Ovary (tissue), 9 donors: ENCODE data around the gene MAP1B. TPM values are rescaled to one million over a fixed set of nuclear protein-coding genes. Genes with fewer than 3 reads are reported as not detected.

Experiments used
- DNase-seq, 5 donors: peaks; one replicate each; pipeline ENCODE4 v3.0.0-alpha.2; 2019 to 2020
- H3K27ac ChIP-seq, 2 donors: fragments of 200-600 bp; one replicate each; pipeline versions ENCODE4 v1.5.1 to v1.8.0; 2019 to 2022
- H3K27me3 ChIP-seq: fragments of 200-600 bp; one replicate; pipeline ENCODE4 v1.8.0; 2022
- H3K36me3 ChIP-seq: fragments of 200-600 bp; sonication (generic); one replicate; pipeline ENCODE4 v1.5.1; 2019
- H3K4me1 ChIP-seq: one replicate; pipeline ENCODE4 v1.8.1; 2013; ENCODE audit warnings: mild to moderate bottlenecking, moderate library complexity; ENCODE audit not compliant: insufficient read depth
- H3K4me3 ChIP-seq: fragments of 200-600 bp; sonication (generic); one replicate; pipeline ENCODE4 v1.5.1; 2017
- H3K9me3 ChIP-seq, 2 donors: fragments of 200-600 bp in 1 of 2; sonication (generic) in 1 of 2; one replicate each; pipeline versions ENCODE4 v1.5.1 to v1.8.1; 2013 to 2019; ENCODE audit warnings: mild to moderate bottlenecking in 1 of 2, moderate library complexity in 1 of 2
- CTCF ChIP-seq, 3 donors: fragments of 450-650 bp in 2 of 3; fragments of 200-600 bp in 1 of 3; IDR thresholded peaks; one replicate each; pipeline versions ENCODE4 v1.5.1 to v1.8.0; 2016 to 2022; ENCODE audit warnings: antibody characterized with exemption in 3 of 3, mild to moderate bottlenecking in 1 of 3
- EP300 ChIP-seq: sonication (generic); formaldehyde crosslinking; IDR thresholded peaks from one replicate; pipeline ENCODE4 v1.6.1; 2017; ENCODE audit warnings: antibody characterized with exemption
- POLR2A ChIP-seq: fragments of 450-650 bp; IDR thresholded peaks from one replicate; pipeline ENCODE4 v1.6.1; 2017; ENCODE audit warnings: antibody characterized with exemption, mild to moderate bottlenecking, moderate library complexity
- WGBS, 3 donors: extraction: QIAGEN DNeasy Blood & Tissue Kit in 1 of 3; methylation state at CpG; one replicate each; pipeline versions ENCODE4 v1.1.5 to v1.1.7; 2013 to 2017; 5-methylcytosine and 5-hydroxymethylcytosine counted together
- intact Hi-C, 4 donors: fragments of 100-400 bp; cut with DNase I; formaldehyde crosslinking; loops; one replicate each; pipeline versions ENCODE4 v1.11.0 to v1.15.1; 2022 to 2023
- polyA plus RNA-seq, 2 donors: library from polyadenylated mRNA; stranded (reverse); fragments of 200-250 nt in 1 of 2; fragments of 350-450 nt in 1 of 2; fragmentation: Illumina TruSeq in 1 of 2; extraction: RNeasy Lipid Tissue Mini Kit (QIAGEN cat#74804) in 1 of 2; gene quantifications; one replicate each; pipeline ENCODE4 v1.2.3, GENCODE V29; 2013 to 2014
- total RNA-seq, 7 donors: library from RNA; depleted of rRNA in 2 of 7; stranded (reverse); fragments of >200 nt in 2 of 7; fragmentation: NEBNext Ultra II Directional in 3 of 7; extraction: Animal tissue kit (Norgen Biotek cat#: 25700) in 3 of 7; gene quantifications; one replicate each; pipeline versions ENCODE4 v1.1.0 to v1.2.4, GENCODE V29; 2016 to 2023
- donor health status: DM: no; HTN: no; CAD: no; lungs with moderate emphysema.
- donor health status: DM: no; HTN: no; CAD: no.
- donor health status: Bipolar disorder and iron deficiency.
- donor health status: DM: yes; HTN: yes; CAD: no.
- donor health status: DM: no; HTN: no; CAD: no.
- donor health status: DM: yes; HTN: yes; CAD: no.

MAP1B gene
- total and polyA plus RNA-seq, 9 donors, result 4.4 to 126 (median 47.7) TPM

GRCh38 chr5:72244862-72245371 lies 137.6 kb downstream of the MAP1B start:
- H3K27ac ChIP-seq, result peak overlapping the region; percentile 9 to 71
- no peaks in the 10 kb centered on the region for H3K27me3 ChIP-seq
- peak in 2 of 5 donors; percentile 14 to 20 for DNase-seq
- WGBS, 3 donors, result 7 to 12% (median 10%) methylated on average over 2 of the region's 2 CpGs
- H3K9me3 ChIP-seq, result no peaks in the 10 kb centered on the region
- intact Hi-C loops, result no loop called here
- H3K36me3 ChIP-seq, result no peaks in the 10 kb centered on the region
- TF ChIP-seq POLR2A (no peak), CTCF (IDR thresholded peaks at IDR 0.05) (no peak), EP300 (no peak)
- no peak overlapping the region for H3K4me3 ChIP-seq
- peaks cover 10% of the 10 kb centered on the region for H3K4me1 ChIP-seq

- no peak for TF ChIP-seq CTCF (IDR thresholded peaks at IDR 0.05)
- no peak for TF ChIP-seq EP300
- TF ChIP-seq POLR2A, result no peak
- H3K4me3 ChIP-seq, result no peak overlapping the region
- no peak for DNase-seq
- H3K4me1 ChIP-seq, result peaks cover 10% of the 10 kb centered on the region
- no peaks in the 10 kb centered on the region for H3K36me3 ChIP-seq
- peak overlapping the region in 1 of 2 donors; percentile 71 for H3K27ac ChIP-seq
- H3K9me3 ChIP-seq, result no peaks in the 10 kb centered on the region
- H3K27me3 ChIP-seq, result no peaks in the 10 kb centered on the region
- WGBS, 3 donors, result 32 to 38% (median 35%) methylated on average over 1 of the region's 1 CpG
- intact Hi-C loops, result no loop called here
These were observed 138.3 kb downstream of the MAP1B start for GRCh38 chr5:72245546-72245945.

- peak overlapping the region; percentile 32 to 71 for H3K27ac ChIP-seq
- peaks cover 10% of the 10 kb centered on the region for H3K4me1 ChIP-seq
- H3K9me3 ChIP-seq, result no peaks in the 10 kb centered on the region
- DNase-seq, result no peak
- H3K4me3 ChIP-seq, result no peak overlapping the region
- 12 to 23% (median 15%) methylated on average over 3 of the region's 3 CpGs for WGBS, 3 donors
- H3K27me3 ChIP-seq, result no peaks in the 10 kb centered on the region
- no peak for TF ChIP-seq POLR2A
- TF ChIP-seq EP300, result no peak
- TF ChIP-seq CTCF (IDR thresholded peaks at IDR 0.05), result no peak
- intact Hi-C loops, result no loop called here
- H3K36me3 ChIP-seq, result no peaks in the 10 kb centered on the region
These were observed 138.8 kb downstream of the MAP1B start for GRCh38 chr5:72245951-72246532.

GRCh38 chr5:72246954-72247442 lies 139.7 kb downstream of the MAP1B start:
- H3K27me3 ChIP-seq, result no peaks in the 10 kb centered on the region
- WGBS, 3 donors, result 16 to 19% (median 18%) methylated on average over 4 of the region's 4 CpGs
- intact Hi-C loops, result no loop called here
- H3K4me3 ChIP-seq, result no peak overlapping the region
- H3K9me3 ChIP-seq, result no peaks in the 10 kb centered on the region
- H3K27ac ChIP-seq, result peak overlapping the region in 1 of 2 donors; percentile 71
- peaks cover 10% of the 10 kb centered on the region for H3K4me1 ChIP-seq
- TF ChIP-seq CTCF (IDR thresholded peaks at IDR 0.05) (no peak), EP300 (no peak), POLR2A (no peak)
- no peak for DNase-seq
- H3K36me3 ChIP-seq, result no peaks in the 10 kb centered on the region
